Endodermal cell (in vitro differentiated cells): ENCODE results near the gene CCDC33. TPM values are rescaled to one million over a fixed set of nuclear protein-coding genes. Genes with fewer than 3 reads are reported as not detected.

ENCODE experiments used
- DNase-seq: peaks from one replicate; pipeline ENCODE4 v3.0.0-alpha.2; 2017
- H3K27ac ChIP-seq: 2 replicates; pipeline ENCODE4 v1.5.1; 2013; ENCODE audit warnings: mild to moderate bottlenecking, low read depth, low read length, moderate library complexity
- H3K27me3 ChIP-seq: 2 replicates; pipeline ENCODE4 v1.6.1; 2013; ENCODE audit warnings: mild to moderate bottlenecking, low read length, moderate library complexity; ENCODE audit not compliant: insufficient read depth, control insufficient read depth, poor library complexity, severe bottlenecking
- H3K36me3 ChIP-seq: 2 replicates; pipeline ENCODE4 v1.7.0; 2013; ENCODE audit warnings: mild to moderate bottlenecking, low read length, moderate library complexity; ENCODE audit not compliant: control insufficient read depth, insufficient read depth
- H3K4me1 ChIP-seq: one replicate; pipeline ENCODE4 v1.7.0; 2013; ENCODE audit warnings: low read length; ENCODE audit not compliant: control insufficient read depth, insufficient read depth
- H3K4me3 ChIP-seq: 2 replicates; pipeline ENCODE4 v1.5.1; 2013; ENCODE audit warnings: mild to moderate bottlenecking, low read length, moderate library complexity
- H3K9ac ChIP-seq: 2 replicates; pipeline ENCODE4 v1.6.1; 2013; ENCODE audit warnings: mild to moderate bottlenecking, low read length, moderate library complexity; ENCODE audit not compliant: poor library complexity, severe bottlenecking; ENCODE audit errors: extremely low read depth
- H3K9me3 ChIP-seq: 2 replicates; pipeline ENCODE4 v1.6.1; 2013; ENCODE audit warnings: mild to moderate bottlenecking, low read length, moderate library complexity; ENCODE audit not compliant: control insufficient read depth
- H3K27ac Mint-ChIP-seq: 2 replicates; pipeline ENCODE4 v1.8.0; 2020; ENCODE audit warnings: mixed read lengths
- H3K27me3 Mint-ChIP-seq: 2 replicates; pipeline ENCODE4 v1.8.0; 2021; ENCODE audit warnings: mild to moderate bottlenecking, mixed read lengths; ENCODE audit not compliant: insufficient read depth
- H3K36me3 Mint-ChIP-seq: 2 replicates; pipeline ENCODE4 v1.8.0; 2020; ENCODE audit warnings: low read depth, mixed read lengths
- H3K4me1 Mint-ChIP-seq: 2 replicates; pipeline ENCODE4 v1.8.0; 2020; ENCODE audit warnings: mixed read lengths
- H3K4me3 Mint-ChIP-seq: 2 replicates; pipeline ENCODE4 v1.8.0; 2020; ENCODE audit warnings: mild to moderate bottlenecking, moderate library complexity, mixed read lengths
- H3K9me3 Mint-ChIP-seq: 2 replicates; pipeline ENCODE4 v1.8.0; 2020; ENCODE audit warnings: mild to moderate bottlenecking, mixed read lengths
- WGBS, 2 experiments: methylation state at CpG; one replicate each; pipeline versions ENCODE4 v1.1.5 to v1.1.7; 2013; ENCODE audit warnings: missing lambda C conversion rate in 2 of 2, mixed read lengths in 1 of 2; ENCODE audit not compliant: insufficient coverage in 1 of 2, insufficient read length in 1 of 2; 5-methylcytosine and 5-hydroxymethylcytosine counted together
- total RNA-seq, 2 donors: library from RNA; stranded (reverse); fragmentation: NEBNext Ultra II Directional in 1 of 2; extraction: Animal tissue kit (Norgen Biotek cat#: 25700) in 1 of 2; gene quantifications; 2 replicates in 1 of 2; 3 replicates in 1 of 2; pipeline ENCODE4 v1.2.1, GENCODE V29; 2021
- TF ChIP-seq, protein P1 (sequence below): fragments of 200-600 bp; sonication (generic); conservative IDR thresholded peaks from 2 replicates; pipeline ENCODE4 v1.5.0; 2021; ENCODE audit warnings: antibody characterized with exemption, mild to moderate bottlenecking

Gene CCDC33
- total RNA-seq, 2 donors from 2014 or later = 2.8 to 3.5 TPM

DNA sequence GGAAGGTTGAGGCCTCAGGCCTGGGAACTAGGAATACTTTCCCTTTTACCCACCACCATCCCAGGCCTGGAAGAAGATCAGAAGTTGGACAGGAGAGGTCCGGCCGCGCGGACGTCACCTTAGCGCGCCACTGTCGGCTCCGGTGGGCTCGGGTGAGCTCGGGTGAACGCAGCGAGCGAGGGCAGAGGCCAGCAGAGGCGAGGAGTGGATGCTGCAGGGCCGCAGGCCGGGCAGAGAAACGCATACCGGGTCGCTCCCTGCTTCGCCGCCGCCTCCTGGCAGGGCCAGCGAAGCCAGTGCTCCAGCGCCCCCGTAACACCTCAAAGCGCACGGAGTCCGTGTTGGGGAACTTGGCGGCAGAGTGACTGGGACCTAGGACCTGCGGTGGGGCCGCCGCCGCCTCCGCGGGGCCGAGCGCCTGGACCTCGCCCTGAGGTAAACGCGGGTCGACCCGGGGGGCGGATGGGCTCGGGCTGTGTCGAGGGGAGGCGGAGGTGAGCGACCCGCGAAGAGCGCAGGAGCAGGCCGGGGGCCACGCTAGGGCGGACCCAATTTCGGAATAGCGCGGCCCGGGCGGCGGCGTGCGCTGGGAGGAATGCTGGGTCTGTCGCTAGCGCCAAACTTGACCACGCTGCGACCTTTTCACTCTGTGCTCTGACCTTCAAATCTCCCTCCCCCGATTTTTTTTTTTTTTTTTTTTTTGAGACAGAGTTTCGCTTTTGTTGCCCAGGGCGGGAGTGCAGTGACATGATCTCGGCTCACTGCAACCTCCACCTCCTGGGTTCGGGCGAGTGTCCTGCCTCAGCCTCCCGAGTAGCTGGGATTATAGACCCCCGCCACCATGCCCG, 129.7 kb downstream of the CCDC33 start:
- Histone ChIP-seq H3K9ac (peak overlapping the region; percentile 57), H3K4me1 (peaks cover 8% of the 10 kb centered on the region), H3K4me3 (peak overlapping the region; percentile 76), H3K27ac (no peak overlapping the region), H3K27me3 (no peaks in the 10 kb centered on the region), H3K9me3 (no peaks in the 10 kb centered on the region), H3K36me3 (peaks cover 5% of the 10 kb centered on the region)
- peaks cover 6% of the 10 kb centered on the region for H3K36me3 Mint-ChIP-seq
- H3K27ac Mint-ChIP-seq = peak overlapping the region; percentile 94
- TF ChIP-seq, protein P1, sequence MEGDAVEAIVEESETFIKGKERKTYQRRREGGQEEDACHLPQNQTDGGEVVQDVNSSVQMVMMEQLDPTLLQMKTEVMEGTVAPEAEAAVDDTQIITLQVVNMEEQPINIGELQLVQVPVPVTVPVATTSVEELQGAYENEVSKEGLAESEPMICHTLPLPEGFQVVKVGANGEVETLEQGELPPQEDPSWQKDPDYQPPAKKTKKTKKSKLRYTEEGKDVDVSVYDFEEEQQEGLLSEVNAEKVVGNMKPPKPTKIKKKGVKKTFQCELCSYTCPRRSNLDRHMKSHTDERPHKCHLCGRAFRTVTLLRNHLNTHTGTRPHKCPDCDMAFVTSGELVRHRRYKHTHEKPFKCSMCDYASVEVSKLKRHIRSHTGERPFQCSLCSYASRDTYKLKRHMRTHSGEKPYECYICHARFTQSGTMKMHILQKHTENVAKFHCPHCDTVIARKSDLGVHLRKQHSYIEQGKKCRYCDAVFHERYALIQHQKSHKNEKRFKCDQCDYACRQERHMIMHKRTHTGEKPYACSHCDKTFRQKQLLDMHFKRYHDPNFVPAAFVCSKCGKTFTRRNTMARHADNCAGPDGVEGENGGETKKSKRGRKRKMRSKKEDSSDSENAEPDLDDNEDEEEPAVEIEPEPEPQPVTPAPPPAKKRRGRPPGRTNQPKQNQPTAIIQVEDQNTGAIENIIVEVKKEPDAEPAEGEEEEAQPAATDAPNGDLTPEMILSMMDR = peak; percentile 35
- peaks cover 15% of the 10 kb centered on the region for H3K4me1 Mint-ChIP-seq
- peak; percentile 87 for DNase-seq
- no peaks in the 10 kb centered on the region for H3K9me3 Mint-ChIP-seq
- WGBS, 2 experiments = 8 to 12% methylated on average over 23 to 73 of the region's 75 CpGs
- peak overlapping the region; percentile 68 for H3K4me3 Mint-ChIP-seq
- H3K27me3 Mint-ChIP-seq = no peaks in the 10 kb centered on the region

DNA sequence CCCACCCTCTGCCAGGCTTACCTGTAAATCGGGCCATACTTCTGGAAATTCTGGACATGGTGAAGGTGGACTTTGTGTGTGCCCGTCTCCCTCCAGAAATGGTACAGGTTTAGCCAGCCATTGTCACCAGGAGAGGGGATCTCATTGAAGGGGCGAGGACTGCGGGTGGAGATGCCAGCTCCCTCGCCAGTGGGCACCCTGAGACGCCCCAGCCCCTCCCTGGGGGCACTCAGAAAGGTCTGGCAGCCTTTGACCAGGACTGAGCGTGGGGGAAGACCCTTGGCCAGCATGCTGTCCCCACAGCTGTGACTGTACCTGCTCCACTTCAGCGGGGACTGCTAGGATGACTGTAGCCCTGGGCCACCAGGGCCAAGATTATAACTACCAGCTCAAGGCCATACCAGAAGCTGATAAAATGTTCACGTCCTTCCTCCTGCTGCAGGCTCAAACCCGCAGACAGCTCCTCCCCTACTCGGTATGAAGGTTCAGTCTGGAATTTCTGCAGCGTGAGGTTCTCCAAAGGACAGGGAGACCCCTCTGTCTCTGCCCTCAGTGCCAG, 131.2 kb downstream of the CCDC33 start, which contains the start of gene CYP11A1:
CYP11A1 (minus strand) TSS at position 351 of the 559 bp plus-strand sequence; CDS start at position 290, 61 bp downstream.
- Mint-ChIP-seq H3K9me3 (no peaks in the 10 kb centered on the region), H3K4me1 (peaks cover 18% of the 10 kb centered on the region), H3K4me3 (peak within 1 kb of the TSS; percentile 68), H3K36me3 (no peaks in the 10 kb centered on the region), H3K27me3 (peaks cover 2% of the 10 kb centered on the region), H3K27ac (no peak within 1 kb of the TSS)
- H3K4me3 ChIP-seq = no peak within 1 kb of the TSS
- H3K9ac ChIP-seq = no peak within 1 kb of the TSS
- TF ChIP-seq, protein P1 = no peak
- no peaks in the 10 kb centered on the region for H3K36me3 ChIP-seq
- H3K4me1 ChIP-seq = peaks cover 8% of the 10 kb centered on the region
- DNase-seq = no peak
- H3K9me3 ChIP-seq = no peaks in the 10 kb centered on the region
- no peak within 1 kb of the TSS for H3K27ac ChIP-seq
- WGBS, 2 experiments = 90 to 98% methylated on average over 11 to 12 of the region's 12 CpGs
- H3K27me3 ChIP-seq = no peaks in the 10 kb centered on the region

DNA sequence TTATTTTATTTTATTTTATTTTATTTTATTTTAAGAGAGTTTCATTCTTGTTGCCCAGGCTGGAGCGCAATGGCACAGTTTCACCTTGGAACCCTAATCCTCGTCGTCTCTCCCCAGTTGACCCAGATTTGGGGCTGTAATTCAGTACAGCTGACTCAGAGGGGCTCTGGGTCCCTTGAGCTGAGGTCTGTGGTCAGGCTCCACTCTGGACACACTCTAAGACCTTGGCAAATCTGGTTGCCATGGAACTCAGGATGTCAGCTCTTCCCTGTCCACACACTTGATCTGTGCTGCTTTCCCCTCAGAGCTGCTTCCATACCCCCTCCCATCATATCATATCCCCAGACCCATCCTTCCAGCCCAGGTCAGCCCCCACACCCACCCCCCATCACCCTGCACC, 132.0 kb downstream of the CCDC33 start:
- Histone ChIP-seq H3K4me1 (peaks cover 8% of the 10 kb centered on the region), H3K27ac (no peak overlapping the region), H3K9me3 (no peaks in the 10 kb centered on the region), H3K9ac (no peak overlapping the region), H3K27me3 (no peaks in the 10 kb centered on the region), H3K4me3 (no peak overlapping the region), H3K36me3 (no peaks in the 10 kb centered on the region)
- 96 to 100% methylated on average over 1 to 3 of the region's 3 CpGs for WGBS, 2 experiments
- Mint-ChIP-seq H3K27ac (no peak overlapping the region), H3K36me3 (no peaks in the 10 kb centered on the region), H3K27me3 (peaks cover 2% of the 10 kb centered on the region), H3K9me3 (no peaks in the 10 kb centered on the region), H3K4me3 (no peak overlapping the region), H3K4me1 (peaks cover 19% of the 10 kb centered on the region)
- DNase-seq = no peak
- TF ChIP-seq, protein P1 = no peak
